ENCODE results near the gene COA5.
"Not testable (repeated sequence)": the region's sequence is repeated elsewhere in the genome, so short reads cannot be mapped to it uniquely, and the experiment has no call there.

Gene COA5

GRCh38 chr2:98623657-98624056 lies 15.3 kb upstream of the COA5 start:
- H3K27me3 Mint-ChIP-seq: no peaks in the 10 kb centered on the region

GRCh38 chr2:98617149-98617548 lies 8.8 kb upstream of the COA5 start:
- H3K4me1 Mint-ChIP-seq: peaks cover 4% of the 10 kb centered on the region
- no peak for DNase-seq
- no peak overlapping the region for H3K4me3 Mint-ChIP-seq
- H3K27me3 Mint-ChIP-seq: no peaks in the 10 kb centered on the region
- no peaks in the 10 kb centered on the region for H3K9me3 Mint-ChIP-seq
- peak overlapping the region; percentile 58 for H3K27ac Mint-ChIP-seq
- CTCF ChIA-PET: no interaction called here
- peaks cover 60% of the 10 kb centered on the region for H3K36me3 Mint-ChIP-seq

More at GRCh38 chr2:98623657-98624056, 15.3 kb upstream of the COA5 start:
- CTCF ChIA-PET: no interaction called here
- Mint-ChIP-seq H3K9me3 (no peaks in the 10 kb centered on the region), H3K36me3 (peaks cover 54% of the 10 kb centered on the region), H3K4me3 (no peak overlapping the region), H3K4me1 (peaks cover 8% of the 10 kb centered on the region), H3K27ac (no peak overlapping the region)
- DNase-seq: no peak

- Mint-ChIP-seq H3K27me3 (no peaks in the 10 kb centered on the region), H3K4me3 (no peak overlapping the region), H3K36me3 (peaks cover 57% of the 10 kb centered on the region), H3K27ac (peak overlapping the region; percentile 47), H3K4me1 (peaks cover 15% of the 10 kb centered on the region), H3K9me3 (no peaks in the 10 kb centered on the region)
- CTCF ChIA-PET: no interaction called here
- peak; percentile 31 for DNase-seq
Measured at GRCh38 chr2:98615481-98615880, 7.2 kb upstream of the COA5 start.

GRCh38 chr2:98614024-98614739 lies 5.9 kb upstream of the COA5 start:
- DNase-seq: no peak
- peaks cover 54% of the 10 kb centered on the region for H3K36me3 Mint-ChIP-seq
- no peaks in the 10 kb centered on the region for H3K27me3 Mint-ChIP-seq
- CTCF ChIA-PET: interaction anchor here (1.2 kb wide), 1 partner anchor 45 kb away, joined by 3 read pairs; no protein-coding TSS in a partner anchor
- no peak overlapping the region for H3K4me3 Mint-ChIP-seq
- peaks cover 28% of the 10 kb centered on the region for H3K4me1 Mint-ChIP-seq
- H3K9me3 Mint-ChIP-seq: no peaks in the 10 kb centered on the region
- no peak overlapping the region for H3K27ac Mint-ChIP-seq

GRCh38 chr2:98608962-98609604 lies 771 bp upstream of the COA5 start:
- Mint-ChIP-seq H3K4me3 (peak overlapping the region; percentile 80), H3K4me1 (peaks cover 59% of the 10 kb centered on the region), H3K9me3 (no peaks in the 10 kb centered on the region), H3K27ac (peak overlapping the region; percentile 84), H3K36me3 (peaks cover 30% of the 10 kb centered on the region), H3K27me3 (peaks cover 5% of the 10 kb centered on the region)
- CTCF ChIA-PET: interaction anchor here (0.7 kb wide), 1 partner anchor 145 kb away, joined by 3 read pairs; no protein-coding TSS in a partner anchor
- DNase-seq: no peak

GRCh38 chr2:98607741-98608115 lies 584 bp downstream of the COA5 start:
- Mint-ChIP-seq H3K9me3 (no peaks in the 10 kb centered on the region), H3K4me1 (peaks cover 55% of the 10 kb centered on the region), H3K36me3 (peaks cover 23% of the 10 kb centered on the region), H3K27ac (peak overlapping the region; percentile 84), H3K27me3 (peaks cover 5% of the 10 kb centered on the region), H3K4me3 (peak overlapping the region; percentile 80)
- CTCF ChIA-PET: interaction anchor here (1.2 to 2.2 kb wide), 3 partner anchors 39 to 230 kb away, joined by 3 to 9 read pairs (median 3); no protein-coding TSS in a partner anchor
- no peak for DNase-seq

GRCh38 chr2:98607104-98607503 lies 1.2 kb downstream of the COA5 start:
- Mint-ChIP-seq H3K27ac (peak overlapping the region; percentile 84), H3K4me1 (peaks cover 55% of the 10 kb centered on the region), H3K9me3 (no peaks in the 10 kb centered on the region), H3K27me3 (peaks cover 5% of the 10 kb centered on the region), H3K36me3 (peaks cover 24% of the 10 kb centered on the region), H3K4me3 (peak overlapping the region; percentile 80)
- CTCF ChIA-PET: interaction anchor here (1.2 to 2.7 kb wide), 6 partner anchors 21 to 231 kb away, joined by 3 to 9 read pairs (median 4); no protein-coding TSS in a partner anchor
- no peak for DNase-seq

- DNase-seq: no peak
- H3K36me3 Mint-ChIP-seq: peaks cover 27% of the 10 kb centered on the region
- H3K4me1 Mint-ChIP-seq: peaks cover 53% of the 10 kb centered on the region
- H3K4me3 Mint-ChIP-seq: peak overlapping the region; percentile 80
- CTCF ChIA-PET: interaction anchor here (1.2 to 2.7 kb wide), 6 partner anchors 21 to 232 kb away, joined by 3 to 9 read pairs (median 4); no protein-coding TSS in a partner anchor
- peak overlapping the region; percentile 21 for H3K27ac Mint-ChIP-seq
- H3K27me3 Mint-ChIP-seq: peaks cover 5% of the 10 kb centered on the region
- H3K9me3 Mint-ChIP-seq: no peaks in the 10 kb centered on the region
Measured at GRCh38 chr2:98606431-98606830, 1.9 kb downstream of the COA5 start.

GRCh38 chr2:98605076-98605475 lies 3.2 kb downstream of the COA5 start:
- CTCF ChIA-PET: interaction anchor here (2.0 to 2.7 kb wide), 2 partner anchors 44 to 193 kb away, joined by 8 to 9 read pairs; no protein-coding TSS in a partner anchor
- peaks cover 40% of the 10 kb centered on the region for H3K4me1 Mint-ChIP-seq
- H3K36me3 Mint-ChIP-seq: peaks cover 18% of the 10 kb centered on the region
- no peak overlapping the region for H3K4me3 Mint-ChIP-seq
- H3K9me3 Mint-ChIP-seq: no peaks in the 10 kb centered on the region
- DNase-seq: no peak
- H3K27me3 Mint-ChIP-seq: peaks cover 5% of the 10 kb centered on the region
- H3K27ac Mint-ChIP-seq: peak overlapping the region; percentile 43

- no peaks in the 10 kb centered on the region for H3K9me3 Mint-ChIP-seq
- H3K27me3 Mint-ChIP-seq: peaks cover 5% of the 10 kb centered on the region
- no peak overlapping the region for H3K27ac Mint-ChIP-seq
- DNase-seq: no peak
- peaks cover 21% of the 10 kb centered on the region for H3K36me3 Mint-ChIP-seq
- peaks cover 34% of the 10 kb centered on the region for H3K4me1 Mint-ChIP-seq
- CTCF ChIA-PET: interaction anchor here (2.0 to 2.7 kb wide), 2 partner anchors 45 to 192 kb away, joined by 8 to 9 read pairs; no protein-coding TSS in a partner anchor
- H3K4me3 Mint-ChIP-seq: no peak overlapping the region
Measured at GRCh38 chr2:98604547-98604946, 3.8 kb downstream of the COA5 start.

- Mint-ChIP-seq H3K27ac (peak overlapping the region; percentile 24), H3K36me3 (peaks cover 36% of the 10 kb centered on the region), H3K27me3 (no peaks in the 10 kb centered on the region), H3K4me3 (no peak overlapping the region), H3K4me1 (peaks cover 23% of the 10 kb centered on the region), H3K9me3 (no peaks in the 10 kb centered on the region)
- DNase-seq: peak; percentile 34
- CTCF ChIA-PET: interaction anchor here (0.6 to 2.2 kb wide), 9 partner anchors 21 to 237 kb away, joined by 3 to 5 read pairs (median 4); no protein-coding TSS in a partner anchor
Measured at GRCh38 chr2:98601532-98602132, 6.7 kb downstream of the COA5 start.

- Mint-ChIP-seq H3K27ac (no peak overlapping the region), H3K36me3 (peaks cover 48% of the 10 kb centered on the region)
Measured at GRCh38 chr2:98598781-98599428, 9.4 kb downstream of the COA5 start.

GRCh38 chr2:98594665-98595064 lies 13.6 kb downstream of the COA5 start:
- H3K9me3 Mint-ChIP-seq, H3K27ac Mint-ChIP-seq, H3K27me3 Mint-ChIP-seq, H3K4me3 Mint-ChIP-seq, DNase-seq, CTCF ChIA-PET: not testable (repeated sequence)
- peaks cover 16% of the 10 kb centered on the region for H3K4me1 Mint-ChIP-seq
- peaks cover 72% of the 10 kb centered on the region for H3K36me3 Mint-ChIP-seq

More at GRCh38 chr2:98598781-98599428, 9.4 kb downstream of the COA5 start:
- CTCF ChIA-PET: interaction anchor here (1.1 kb wide), 1 partner anchor 792 kb away, joined by 3 read pairs; no protein-coding TSS in a partner anchor
- no peak for DNase-seq
- H3K4me1 Mint-ChIP-seq: peaks cover 6% of the 10 kb centered on the region
- no peaks in the 10 kb centered on the region for H3K27me3 Mint-ChIP-seq
- no peak overlapping the region for H3K4me3 Mint-ChIP-seq
- peaks cover 3% of the 10 kb centered on the region for H3K9me3 Mint-ChIP-seq
